Liver (tissue), 9 donors: ENCODE data around the gene DCLK2. TPM values are rescaled to one million over a fixed set of nuclear protein-coding genes. Genes with fewer than 3 reads are reported as not detected.

Experiments
- DNase-seq: peaks from one replicate; pipeline ENCODE4 v3.0.0-alpha.2; 2017; ENCODE audit warnings: low spot score
- H3K27ac ChIP-seq, 2 donors: one replicate each; pipeline ENCODE4 v1.7.0; 2013; ENCODE audit warnings: inconsistent platforms in 2 of 2, low read length in 2 of 2, control low read depth in 1 of 2, low read depth in 1 of 2, mild to moderate bottlenecking in 1 of 2
- H3K27me3 ChIP-seq, 4 donors: one replicate each; pipeline versions ENCODE4 v1.6.1 to v1.7.0; 2013; ENCODE audit warnings: low read length in 3 of 4, inconsistent platforms in 1 of 4, mild to moderate bottlenecking in 1 of 4, moderate library complexity in 1 of 4; ENCODE audit not compliant: control insufficient read depth in 4 of 4, insufficient read depth in 4 of 4
- H3K36me3 ChIP-seq, 4 donors: one replicate each; pipeline versions ENCODE4 v1.6.1 to v1.7.0; 2013; ENCODE audit warnings: low read length in 3 of 4, mild to moderate bottlenecking in 3 of 4, low read depth in 1 of 4, moderate library complexity in 1 of 4; ENCODE audit not compliant: control insufficient read depth in 4 of 4, insufficient read depth in 3 of 4
- H3K4me1 ChIP-seq, 4 donors: one replicate each; pipeline versions ENCODE4 v1.6.1 to v1.7.0; 2013; ENCODE audit warnings: low read length in 3 of 4, mild to moderate bottlenecking in 3 of 4, moderate library complexity in 1 of 4; ENCODE audit not compliant: control insufficient read depth in 4 of 4, insufficient read depth in 4 of 4
- H3K4me3 ChIP-seq, 3 donors: one replicate each; pipeline versions ENCODE4 v1.6.1 to v1.7.0; 2013; ENCODE audit warnings: low read length in 3 of 3, control low read depth in 1 of 3, low read depth in 1 of 3, mild to moderate bottlenecking in 1 of 3
- H3K9ac ChIP-seq, 2 donors: one replicate each; pipeline ENCODE4 v1.7.0; 2013; ENCODE audit warnings: low read length in 2 of 2, mild to moderate bottlenecking in 2 of 2, moderate library complexity in 2 of 2, control low read depth in 1 of 2, low read depth in 1 of 2
- H3K9me3 ChIP-seq, 4 donors: one replicate each; pipeline versions ENCODE4 v1.6.1 to v1.7.0; 2013; ENCODE audit warnings: low read length in 3 of 4; ENCODE audit not compliant: control insufficient read depth in 4 of 4
- EGR1 ChIP-seq, 2 donors: IDR thresholded peaks; 2 replicates each; pipeline ENCODE4 v1.6.1; 2016 to 2018; ENCODE audit warnings: antibody characterized with exemption in 2 of 2, low read depth in 2 of 2
- FOXA1 ChIP-seq: IDR thresholded peaks from 2 replicates; pipeline ENCODE4 v1.6.1; 2016; ENCODE audit warnings: antibody characterized with exemption
- FOXA2 ChIP-seq: IDR thresholded peaks from 2 replicates; pipeline ENCODE4 v1.6.1; 2016; ENCODE audit warnings: antibody characterized with exemption
- GABPA ChIP-seq, 2 donors: IDR thresholded peaks in 1 of 2; conservative IDR thresholded peaks in 1 of 2; 2 replicates each; pipeline ENCODE4 v1.6.1; 2016; ENCODE audit warnings: antibody characterized with exemption in 2 of 2, mild to moderate bottlenecking in 1 of 2, moderate library complexity in 1 of 2
- HNF4A ChIP-seq, 2 donors: conservative IDR thresholded peaks; 2 replicates each; pipeline ENCODE4 v1.6.1; 2016; ENCODE audit warnings: antibody characterized with exemption in 2 of 2, mild to moderate bottlenecking in 2 of 2
- JUND ChIP-seq, 2 donors: IDR thresholded peaks; 2 replicates each; pipeline ENCODE4 v1.6.1; 2016; ENCODE audit warnings: antibody characterized with exemption in 2 of 2
- NR2F2 ChIP-seq: IDR thresholded peaks from 2 replicates; pipeline ENCODE4 v1.6.1; 2016; ENCODE audit warnings: antibody characterized with exemption
- RXRA ChIP-seq, 2 donors: IDR thresholded peaks; 2 replicates each; pipeline ENCODE4 v1.6.1; 2017 to 2018; ENCODE audit warnings: antibody characterized with exemption in 2 of 2, mild to moderate bottlenecking in 1 of 2
- SP1 ChIP-seq: IDR thresholded peaks from 2 replicates; pipeline ENCODE4 v1.6.1; 2018; ENCODE audit warnings: antibody characterized with exemption, mild to moderate bottlenecking
- YY1 ChIP-seq: IDR thresholded peaks from 2 replicates; pipeline ENCODE4 v1.6.1; 2016; ENCODE audit warnings: antibody characterized with exemption, mild to moderate bottlenecking
- WGBS: extraction: QIAGEN DNeasy Blood & Tissue Kit; methylation state at CpG from one replicate; pipeline ENCODE4 v1.1.7; 2013; 5-methylcytosine and 5-hydroxymethylcytosine counted together
- polyA plus RNA-seq, 2 donors: library from polyadenylated mRNA; stranded (reverse) in 1 of 2; unstranded in 1 of 2; fragments of 200-250 nt in 1 of 2; fragments of >200 nt in 1 of 2; fragmentation: Nextera tagmentation in 1 of 2; extraction: Ambion mirVana in 1 of 2; gene quantifications; one replicate each; pipeline versions ENCODE4 v1.2.1 to v1.2.3, GENCODE V29; 2013 to 2015
- total RNA-seq, 2 donors: library from RNA; depleted of rRNA; stranded (reverse); fragments of >200 nt; gene quantifications; one replicate each; pipeline ENCODE4 v1.2.3, GENCODE V29; 2014
- TF ChIP-seq, protein P1 (sequence below): fragments of 150-350 bp; IDR thresholded peaks from 2 replicates; pipeline ENCODE4 v1.5.1; 2017; ENCODE audit warnings: improper control_type of control experiment, low read depth, low read length; ENCODE audit not compliant: missing input control
- TF ChIP-seq, protein P2 (sequence below): IDR thresholded peaks from 2 replicates; pipeline ENCODE4 v1.6.1; 2016; ENCODE audit warnings: antibody characterized with exemption
- TF ChIP-seq, protein P3 (sequence below): IDR thresholded peaks from 2 replicates; pipeline ENCODE4 v1.6.1; 2016; ENCODE audit warnings: antibody characterized with exemption
- TF ChIP-seq, protein P4 (sequence below): IDR thresholded peaks from 2 replicates; pipeline ENCODE4 v1.6.1; 2016; ENCODE audit warnings: antibody characterized with exemption, mild to moderate bottlenecking
- TF ChIP-seq, protein P5 (sequence below): IDR thresholded peaks from 2 replicates; pipeline ENCODE4 v1.6.1; 2016; ENCODE audit warnings: antibody characterized with exemption
- donor health status: healthy.
- donor health status: healthy.
- donor health status: healthy.
- donor health status: healthy.
- donor health status: healthy.

Gene DCLK2
- total and polyA plus RNA-seq, 4 donors = 0.14 to 1.7 (median 0.50) TPM

DNA sequence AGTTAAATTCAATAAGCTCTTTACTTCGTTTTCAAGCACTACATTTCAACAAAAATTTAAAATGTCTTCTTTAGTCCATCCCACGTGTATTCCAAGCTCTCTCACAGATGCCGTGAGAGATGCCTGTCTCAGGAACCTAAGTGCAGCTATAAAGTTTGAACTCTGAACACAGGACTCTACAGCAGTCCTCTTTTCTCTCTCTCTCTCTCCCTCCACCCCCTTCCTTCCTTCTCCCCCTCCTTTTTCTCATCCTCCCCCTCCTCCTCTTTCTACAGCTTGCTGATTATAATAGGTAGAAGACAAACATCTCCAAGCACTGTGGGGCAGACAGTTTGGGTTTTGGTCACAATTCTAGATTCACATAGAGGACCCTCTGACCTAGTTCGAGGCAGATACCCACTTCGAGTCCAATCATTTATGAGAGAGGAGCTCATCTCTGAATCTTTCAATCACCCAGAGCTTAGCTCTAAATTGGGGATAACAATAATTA is 31.5 kb upstream of the DCLK2 start:
- Histone ChIP-seq H3K9ac (no peak overlapping the region), H3K27ac (no peak overlapping the region), H3K4me3 (no peak overlapping the region), H3K36me3 (no peaks in the 10 kb centered on the region), H3K9me3 (no peaks in the 10 kb centered on the region), H3K27me3 (peaks cover 0 to 7% (median 0%) of the 10 kb centered on the region in 4 donors), H3K4me1 (no peaks in the 10 kb centered on the region)
- TF ChIP-seq FOXA1 (no peak), SP1 (no peak), EGR1 (IDR thresholded peaks at IDR 0.05; ENCODE audit: low read depth in 2 of 2) (no peak), YY1 (no peak), JUND (IDR thresholded peaks at IDR 0.05) (no peak)
- 55% methylated on average over 5 of the region's 5 CpGs for WGBS
- DNase-seq = no peak

DNA sequence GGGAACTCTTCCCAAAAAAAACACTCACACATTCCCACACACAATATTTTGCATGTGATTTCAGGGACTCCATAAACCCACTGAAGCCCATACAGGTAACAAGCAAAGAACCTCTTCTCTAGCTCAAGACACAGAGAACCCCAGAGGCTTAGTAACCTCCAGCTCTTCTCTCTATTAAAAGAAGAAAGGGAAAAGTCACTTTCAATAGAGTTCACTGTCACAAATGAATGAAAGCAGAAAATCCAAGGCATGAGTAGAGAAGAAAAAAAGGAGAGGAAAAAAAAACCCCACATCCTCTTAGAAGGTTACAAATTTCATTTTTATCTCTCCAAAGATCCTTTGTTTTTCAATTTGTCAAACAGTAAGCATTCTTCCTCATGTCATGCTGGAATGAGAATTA is 30.7 kb upstream of the DCLK2 start:
- Histone ChIP-seq H3K27ac (no peak overlapping the region), H3K36me3 (no peaks in the 10 kb centered on the region), H3K9ac (no peak overlapping the region), H3K27me3 (peaks cover 0 to 4% (median 0%) of the 10 kb centered on the region in 4 donors), H3K4me1 (no peaks in the 10 kb centered on the region), H3K4me3 (no peak overlapping the region), H3K9me3 (no peaks in the 10 kb centered on the region)
- no peak for DNase-seq
- TF ChIP-seq FOXA2 = no peak
- TF ChIP-seq, protein P1, sequence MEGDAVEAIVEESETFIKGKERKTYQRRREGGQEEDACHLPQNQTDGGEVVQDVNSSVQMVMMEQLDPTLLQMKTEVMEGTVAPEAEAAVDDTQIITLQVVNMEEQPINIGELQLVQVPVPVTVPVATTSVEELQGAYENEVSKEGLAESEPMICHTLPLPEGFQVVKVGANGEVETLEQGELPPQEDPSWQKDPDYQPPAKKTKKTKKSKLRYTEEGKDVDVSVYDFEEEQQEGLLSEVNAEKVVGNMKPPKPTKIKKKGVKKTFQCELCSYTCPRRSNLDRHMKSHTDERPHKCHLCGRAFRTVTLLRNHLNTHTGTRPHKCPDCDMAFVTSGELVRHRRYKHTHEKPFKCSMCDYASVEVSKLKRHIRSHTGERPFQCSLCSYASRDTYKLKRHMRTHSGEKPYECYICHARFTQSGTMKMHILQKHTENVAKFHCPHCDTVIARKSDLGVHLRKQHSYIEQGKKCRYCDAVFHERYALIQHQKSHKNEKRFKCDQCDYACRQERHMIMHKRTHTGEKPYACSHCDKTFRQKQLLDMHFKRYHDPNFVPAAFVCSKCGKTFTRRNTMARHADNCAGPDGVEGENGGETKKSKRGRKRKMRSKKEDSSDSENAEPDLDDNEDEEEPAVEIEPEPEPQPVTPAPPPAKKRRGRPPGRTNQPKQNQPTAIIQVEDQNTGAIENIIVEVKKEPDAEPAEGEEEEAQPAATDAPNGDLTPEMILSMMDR = no peak
- TF ChIP-seq SP1 = no peak
- TF ChIP-seq YY1 = no peak
- TF ChIP-seq, protein P2, sequence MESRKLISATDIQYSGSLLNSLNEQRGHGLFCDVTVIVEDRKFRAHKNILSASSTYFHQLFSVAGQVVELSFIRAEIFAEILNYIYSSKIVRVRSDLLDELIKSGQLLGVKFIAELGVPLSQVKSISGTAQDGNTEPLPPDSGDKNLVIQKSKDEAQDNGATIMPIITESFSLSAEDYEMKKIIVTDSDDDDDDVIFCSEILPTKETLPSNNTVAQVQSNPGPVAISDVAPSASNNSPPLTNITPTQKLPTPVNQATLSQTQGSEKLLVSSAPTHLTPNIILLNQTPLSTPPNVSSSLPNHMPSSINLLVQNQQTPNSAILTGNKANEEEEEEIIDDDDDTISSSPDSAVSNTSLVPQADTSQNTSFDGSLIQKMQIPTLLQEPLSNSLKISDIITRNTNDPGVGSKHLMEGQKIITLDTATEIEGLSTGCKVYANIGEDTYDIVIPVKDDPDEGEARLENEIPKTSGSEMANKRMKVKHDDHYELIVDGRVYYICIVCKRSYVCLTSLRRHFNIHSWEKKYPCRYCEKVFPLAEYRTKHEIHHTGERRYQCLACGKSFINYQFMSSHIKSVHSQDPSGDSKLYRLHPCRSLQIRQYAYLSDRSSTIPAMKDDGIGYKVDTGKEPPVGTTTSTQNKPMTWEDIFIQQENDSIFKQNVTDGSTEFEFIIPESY = no peak

DNA sequence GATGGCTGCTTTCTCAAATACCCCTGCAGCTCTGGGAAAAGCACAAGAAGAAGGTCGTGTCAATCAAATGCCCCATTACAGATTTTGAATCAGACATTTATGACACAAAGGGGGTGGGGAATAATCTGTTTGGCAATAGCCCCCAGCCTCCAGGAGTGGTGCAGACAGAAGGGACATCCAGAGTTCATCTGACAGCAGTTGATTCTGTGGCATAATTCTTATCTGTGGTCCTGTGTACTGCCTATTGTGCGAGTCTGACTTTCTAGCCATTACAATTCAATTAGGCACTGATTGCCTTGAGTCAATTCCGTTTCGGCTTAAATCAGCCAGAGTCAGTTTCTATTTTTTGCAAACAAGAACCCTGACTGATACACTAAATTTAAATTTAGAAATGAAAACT is 28.6 kb upstream of the DCLK2 start:
- DNase-seq = no peak
- no peaks in the 10 kb centered on the region for H3K9me3 ChIP-seq
- no peaks in the 10 kb centered on the region for H3K4me1 ChIP-seq
- no peaks in the 10 kb centered on the region for H3K36me3 ChIP-seq
- TF ChIP-seq FOXA1 (no peak), YY1 (no peak), EGR1 (IDR thresholded peaks at IDR 0.05; ENCODE audit: low read depth in 2 of 2) (no peak), RXRA (IDR thresholded peaks at IDR 0.05) (no peak), GABPA (IDR thresholded peaks at IDR 0.05 in 1 of 2, conservative IDR thresholded peaks at IDR 0.05 in 1 of 2) (no peak), HNF4A (conservative IDR thresholded peaks at IDR 0.05) (no peak), NR2F2 (no peak)
- TF ChIP-seq, protein P3, sequence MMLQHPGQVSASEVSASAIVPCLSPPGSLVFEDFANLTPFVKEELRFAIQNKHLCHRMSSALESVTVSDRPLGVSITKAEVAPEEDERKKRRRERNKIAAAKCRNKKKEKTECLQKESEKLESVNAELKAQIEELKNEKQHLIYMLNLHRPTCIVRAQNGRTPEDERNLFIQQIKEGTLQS = no peak
- TF ChIP-seq, protein P4, sequence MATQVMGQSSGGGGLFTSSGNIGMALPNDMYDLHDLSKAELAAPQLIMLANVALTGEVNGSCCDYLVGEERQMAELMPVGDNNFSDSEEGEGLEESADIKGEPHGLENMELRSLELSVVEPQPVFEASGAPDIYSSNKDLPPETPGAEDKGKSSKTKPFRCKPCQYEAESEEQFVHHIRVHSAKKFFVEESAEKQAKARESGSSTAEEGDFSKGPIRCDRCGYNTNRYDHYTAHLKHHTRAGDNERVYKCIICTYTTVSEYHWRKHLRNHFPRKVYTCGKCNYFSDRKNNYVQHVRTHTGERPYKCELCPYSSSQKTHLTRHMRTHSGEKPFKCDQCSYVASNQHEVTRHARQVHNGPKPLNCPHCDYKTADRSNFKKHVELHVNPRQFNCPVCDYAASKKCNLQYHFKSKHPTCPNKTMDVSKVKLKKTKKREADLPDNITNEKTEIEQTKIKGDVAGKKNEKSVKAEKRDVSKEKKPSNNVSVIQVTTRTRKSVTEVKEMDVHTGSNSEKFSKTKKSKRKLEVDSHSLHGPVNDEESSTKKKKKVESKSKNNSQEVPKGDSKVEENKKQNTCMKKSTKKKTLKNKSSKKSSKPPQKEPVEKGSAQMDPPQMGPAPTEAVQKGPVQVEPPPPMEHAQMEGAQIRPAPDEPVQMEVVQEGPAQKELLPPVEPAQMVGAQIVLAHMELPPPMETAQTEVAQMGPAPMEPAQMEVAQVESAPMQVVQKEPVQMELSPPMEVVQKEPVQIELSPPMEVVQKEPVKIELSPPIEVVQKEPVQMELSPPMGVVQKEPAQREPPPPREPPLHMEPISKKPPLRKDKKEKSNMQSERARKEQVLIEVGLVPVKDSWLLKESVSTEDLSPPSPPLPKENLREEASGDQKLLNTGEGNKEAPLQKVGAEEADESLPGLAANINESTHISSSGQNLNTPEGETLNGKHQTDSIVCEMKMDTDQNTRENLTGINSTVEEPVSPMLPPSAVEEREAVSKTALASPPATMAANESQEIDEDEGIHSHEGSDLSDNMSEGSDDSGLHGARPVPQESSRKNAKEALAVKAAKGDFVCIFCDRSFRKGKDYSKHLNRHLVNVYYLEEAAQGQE = no peak
- TF ChIP-seq, protein P5, sequence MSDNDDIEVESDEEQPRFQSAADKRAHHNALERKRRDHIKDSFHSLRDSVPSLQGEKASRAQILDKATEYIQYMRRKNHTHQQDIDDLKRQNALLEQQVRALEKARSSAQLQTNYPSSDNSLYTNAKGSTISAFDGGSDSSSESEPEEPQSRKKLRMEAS = no peak
- TF ChIP-seq, protein P1 = no peak
- peaks cover 0 to 4% (median 0%) of the 10 kb centered on the region in 4 donors for H3K27me3 ChIP-seq
- H3K27ac ChIP-seq = no peak overlapping the region
- 86% methylated on average over 4 of the region's 4 CpGs for WGBS
- H3K9ac ChIP-seq = no peak overlapping the region
- no peak overlapping the region for H3K4me3 ChIP-seq
